Fibroblast of the conjunctiva (primary cell): ENCODE measurements around the gene IPO9.

ENCODE experiments used
- DNase-seq: peaks from one replicate; pipeline ENCODE4 v3.0.0-alpha.2; 2010; ENCODE audit warnings: low read depth

Gene IPO9

GRCh38 chr1:201905234-201905890, 76.4 kb downstream of the IPO9 start:
- DNase-seq = no peak

- DNase-seq = no peak
Observed at GRCh38 chr1:201906336-201906735, 77.4 kb downstream of the IPO9 start.

DNA sequence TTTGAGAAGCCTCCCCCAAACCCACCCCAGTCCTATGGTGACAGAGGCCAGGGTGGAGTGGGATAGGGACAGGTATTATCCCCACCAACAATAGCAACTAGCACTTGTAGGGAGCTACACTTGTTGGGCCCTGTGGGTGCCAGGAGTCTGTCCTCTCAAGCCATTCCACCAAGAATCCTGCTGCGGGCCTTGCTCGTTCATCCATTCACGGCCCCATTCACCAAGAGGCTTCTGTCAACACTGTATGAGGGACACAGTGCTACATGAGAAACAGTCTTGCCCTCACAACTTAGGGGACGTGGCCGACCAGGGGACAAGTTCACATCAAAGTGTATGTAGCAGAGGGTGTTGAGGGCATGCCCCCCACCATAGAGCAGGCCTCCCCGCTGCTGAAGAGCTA, 78.7 kb downstream of the IPO9 start:
- DNase-seq = no peak

DNA sequence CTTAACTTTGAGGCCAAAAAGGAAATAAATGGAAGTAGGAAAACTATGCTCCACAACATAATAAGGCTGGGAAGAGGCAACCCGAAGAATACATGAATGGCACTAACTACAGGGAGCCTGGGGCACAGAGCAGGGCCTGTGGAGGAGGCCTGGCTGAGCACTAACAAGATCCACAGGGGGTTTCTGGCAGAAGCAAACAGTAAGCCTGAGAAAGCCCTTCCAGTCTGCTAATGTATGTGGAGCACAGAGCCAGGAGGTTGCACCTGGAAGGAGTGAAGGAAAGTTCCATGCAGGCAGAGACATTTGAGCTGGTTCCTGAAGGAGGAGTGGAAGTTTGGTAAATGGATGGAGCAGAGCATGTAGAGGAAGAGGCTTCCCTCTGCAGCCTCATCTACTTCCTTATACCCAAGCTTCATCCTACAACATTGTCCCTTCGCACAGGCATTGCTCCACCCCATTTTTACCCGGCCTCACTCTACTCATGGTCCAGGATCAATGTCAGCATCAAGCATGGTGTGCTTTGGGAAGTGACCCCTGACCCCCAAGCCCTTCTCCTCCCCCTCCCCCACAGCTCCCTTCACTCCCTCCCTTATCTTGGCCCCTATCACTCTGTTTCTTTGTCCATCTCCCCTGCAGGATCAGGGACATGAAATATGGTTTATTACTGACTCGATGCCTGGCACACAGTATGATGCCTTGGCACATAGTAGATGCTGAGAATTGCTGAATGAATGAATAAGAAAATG, 83.0 kb downstream of the IPO9 start:
- no peak for DNase-seq

DNA sequence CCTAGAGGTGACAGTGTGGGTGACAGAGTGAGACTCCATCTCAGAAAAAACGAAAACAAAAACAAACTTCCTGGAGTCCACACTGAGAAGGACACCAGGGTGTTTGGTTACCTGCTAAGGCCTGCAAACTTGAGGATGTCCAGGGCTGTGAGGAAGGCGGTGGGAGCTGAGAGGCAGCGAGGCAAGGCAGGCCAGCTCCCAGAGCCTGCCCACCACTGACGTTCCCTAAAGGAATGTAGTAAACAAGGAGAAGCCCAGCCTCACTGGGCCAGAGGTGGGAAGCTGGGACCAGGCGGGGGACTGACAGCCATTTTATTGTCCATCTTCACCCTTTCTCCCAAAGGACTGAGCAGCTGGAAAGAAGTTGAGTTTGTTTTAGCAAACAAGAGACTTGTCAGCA, 83.9 kb downstream of the IPO9 start:
- DNase-seq = no peak

- no peak for DNase-seq
Observed at GRCh38 chr1:201914456-201915235, 85.7 kb downstream of the IPO9 start.

DNA sequence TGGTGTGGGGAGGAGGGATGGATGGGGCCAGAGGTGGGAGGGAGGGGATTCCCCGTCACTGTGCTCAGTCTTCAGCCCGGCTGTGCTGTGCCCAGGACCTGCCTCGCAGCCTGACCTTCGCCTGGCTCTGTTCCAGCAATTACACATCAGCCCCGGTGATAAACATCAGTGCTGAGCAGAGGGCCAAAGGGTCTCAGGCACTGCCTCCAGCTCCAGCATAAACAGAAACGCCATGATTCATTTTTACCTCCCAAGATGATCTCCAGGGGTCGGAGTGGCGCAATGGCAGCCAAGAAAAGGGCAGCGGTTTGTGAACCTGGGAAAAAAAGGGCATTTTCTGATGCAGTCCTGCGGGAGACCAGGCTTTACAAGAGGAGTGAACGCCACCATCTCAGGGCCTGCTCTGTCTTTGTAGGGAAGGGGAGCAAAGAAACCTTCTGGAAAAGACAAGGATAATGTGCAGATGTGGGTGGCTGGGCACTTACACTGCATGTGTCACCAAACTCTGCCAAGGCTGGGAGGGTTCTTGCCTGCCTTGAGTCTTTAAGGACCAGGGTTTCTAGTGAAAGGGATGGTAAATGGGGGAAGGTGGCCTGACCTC, 87.8 kb downstream of the IPO9 start:
- peak; percentile 95 for DNase-seq

DNA sequence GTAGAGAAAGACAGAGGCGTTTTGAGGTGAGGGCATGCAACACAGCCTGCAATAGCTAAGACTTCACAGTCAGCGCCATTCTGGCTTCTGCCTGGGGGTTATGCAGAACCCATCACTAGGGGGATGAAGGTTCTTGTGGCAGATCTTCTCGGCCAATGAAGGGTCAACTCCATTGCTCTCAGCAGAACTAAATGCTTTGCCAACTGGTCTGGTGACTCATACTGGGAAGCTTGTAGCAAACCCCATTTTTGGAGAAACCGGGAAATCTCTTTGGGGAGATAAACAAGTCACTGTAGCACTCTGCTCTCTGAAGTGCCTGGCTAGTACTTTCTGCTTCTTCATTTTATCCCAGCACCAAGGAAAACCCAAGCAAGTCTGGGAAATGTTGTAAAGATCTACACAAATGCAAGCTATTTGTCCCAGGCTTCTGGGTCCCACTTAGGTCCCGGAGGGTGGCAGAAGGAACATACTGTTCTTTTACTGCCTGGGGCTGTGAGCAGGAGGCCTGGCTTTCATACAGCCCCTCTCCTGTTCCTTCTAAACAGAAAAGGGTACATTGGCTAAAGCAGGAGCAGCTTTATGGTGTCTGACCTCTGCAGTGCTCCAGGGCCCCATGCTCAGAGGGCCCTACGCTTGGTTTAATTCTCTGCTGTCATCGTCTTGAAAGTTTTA, 88.5 kb downstream of the IPO9 start:
- DNase-seq = peak; percentile 88

- no peak for DNase-seq
Observed at GRCh38 chr1:201918343-201918742, 89.4 kb downstream of the IPO9 start.

- no peak for DNase-seq
Observed at GRCh38 chr1:201921952-201922558, 93.1 kb downstream of the IPO9 start.

- no peak for DNase-seq
Observed at GRCh38 chr1:201925301-201925567, 96.3 kb downstream of the IPO9 start.

DNA sequence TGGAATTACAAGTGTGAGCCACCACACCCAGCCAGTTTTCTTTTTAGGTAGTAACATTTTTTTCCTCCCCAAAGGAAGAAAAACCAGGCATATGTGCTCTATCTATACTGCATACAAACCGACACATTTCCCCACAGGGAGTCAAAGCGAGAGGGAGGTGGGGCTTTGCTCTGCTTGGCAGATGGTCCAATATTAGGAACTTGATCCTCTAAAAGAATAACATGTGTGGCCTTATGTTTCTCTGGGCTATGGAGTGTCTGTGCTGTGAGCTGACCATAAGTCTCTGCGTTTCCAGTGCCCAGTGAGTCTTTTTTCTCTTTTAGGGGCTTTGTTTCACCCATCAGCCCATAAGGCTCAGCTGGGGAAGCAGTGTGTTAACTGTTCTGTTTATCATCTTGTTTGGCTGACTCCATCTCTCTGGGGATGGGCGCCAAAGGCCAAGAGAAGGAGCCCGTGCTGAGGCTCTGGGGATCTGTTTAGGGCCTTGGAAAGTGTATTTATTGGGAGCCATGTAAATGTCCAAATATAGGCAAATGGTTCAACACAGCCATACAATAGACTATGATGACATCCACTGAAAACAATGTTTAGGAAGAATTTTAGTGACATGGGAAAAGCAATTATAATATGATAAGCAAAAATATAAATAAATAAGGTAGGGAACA, 97.2 kb downstream of the IPO9 start:
- DNase-seq = no peak

DNA sequence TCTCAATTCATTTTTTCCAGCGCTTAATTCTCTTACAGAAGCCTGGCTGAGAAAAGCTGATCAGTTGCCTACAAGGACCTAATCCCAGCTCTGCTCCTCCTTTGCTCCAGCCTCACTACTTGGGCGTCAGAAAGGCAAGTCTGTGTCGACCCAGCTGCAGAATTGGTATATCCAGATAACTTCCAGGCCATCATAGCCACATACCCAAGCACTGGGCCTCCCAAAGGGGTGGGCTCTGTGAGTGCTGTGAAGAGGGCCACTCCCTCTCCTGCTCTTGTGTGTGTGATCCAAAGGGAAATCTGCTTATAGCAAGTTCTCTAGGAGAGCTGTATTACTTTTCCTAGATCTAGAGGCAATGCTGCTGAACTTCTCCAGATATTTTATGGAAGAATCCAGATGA, 99.3 kb downstream of the IPO9 start:
- no peak for DNase-seq

DNA sequence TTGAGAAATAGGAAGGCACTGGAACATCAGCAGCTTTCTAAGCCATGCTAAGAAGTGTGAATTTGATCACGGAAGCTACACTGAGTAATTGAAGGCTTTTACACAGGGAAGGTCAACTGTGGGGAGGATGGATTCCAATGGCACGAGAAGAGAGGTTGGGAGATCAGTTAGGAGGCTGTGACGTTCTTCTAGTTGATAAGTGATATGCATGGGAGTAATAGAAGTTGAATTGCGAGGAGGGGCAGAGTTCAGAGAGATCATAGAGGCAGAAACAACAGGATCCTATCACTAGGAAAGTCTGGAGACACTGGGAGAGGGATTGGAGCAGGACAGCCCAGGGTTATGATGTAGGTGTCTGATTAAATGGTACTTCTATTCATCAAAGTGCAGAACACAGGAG, 101.2 kb downstream of the IPO9 start:
- DNase-seq = no peak

- no peak for DNase-seq
Observed at GRCh38 chr1:201930803-201931202, 101.8 kb downstream of the IPO9 start.
